ENCODE measurements around the gene IL36B.

GRCh38 chr2:113091231-113091896 lies 38.7 kb upstream of the IL36B start:
- TF ChIP-seq CTCF (IDR thresholded peaks at IDR 0.05) (no peak), POLR2A (IDR thresholded peaks at IDR 0.05) (no peak)
